CD14-positive monocyte (primary cell): ENCODE results near the gene ABCC3. TPM values are rescaled to one million over a fixed set of nuclear protein-coding genes. Genes with fewer than 3 reads are reported as not detected.

Experiments
- DNase-seq, 3 donors: peaks; one replicate each; pipeline ENCODE4 v3.0.0-alpha.2; 2011 to 2022
- H2AFZ ChIP-seq: 2 replicates; pipeline ENCODE4 v1.6.0; 2012; ENCODE audit warnings: mild to moderate bottlenecking, low read depth, low read length, inconsistent platforms; ENCODE audit not compliant: insufficient read depth, poor library complexity, severe bottlenecking
- H3K27ac ChIP-seq, 2 donors: 1 replicate in 1 of 2; 2 replicates in 1 of 2; pipeline ENCODE4 v1.5.1; 2012 to 2013; ENCODE audit warnings: low read length in 2 of 2, control low read depth in 1 of 2, inconsistent platforms in 1 of 2, low read depth in 1 of 2, mild to moderate bottlenecking in 1 of 2
- H3K27me3 ChIP-seq, 2 donors: one replicate each; pipeline versions ENCODE4 v1.6.0 to v1.6.1; 2011 to 2013; ENCODE audit warnings: low read length in 2 of 2; ENCODE audit not compliant: control insufficient read depth in 2 of 2, insufficient read depth in 2 of 2
- H3K36me3 ChIP-seq, 2 donors: replicated peaks in 1 of 2; 1 replicate in 1 of 2; 2 replicates in 1 of 2; pipeline versions ENCODE4 v1.5.1 to v1.6.1; 2012 to 2013; ENCODE audit warnings: low read length in 2 of 2, control low read depth in 1 of 2, inconsistent platforms in 1 of 2, mild to moderate bottlenecking in 1 of 2; ENCODE audit not compliant: insufficient read depth in 2 of 2, control insufficient read depth in 1 of 2
- H3K4me1 ChIP-seq, 2 donors: 1 replicate in 1 of 2; 2 replicates in 1 of 2; pipeline versions ENCODE4 v1.5.1 to v1.6.1; 2012 to 2013; ENCODE audit warnings: low read length in 2 of 2, control low read depth in 1 of 2, inconsistent platforms in 1 of 2, mild to moderate bottlenecking in 1 of 2, moderate library complexity in 1 of 2; ENCODE audit not compliant: insufficient read depth in 2 of 2, control insufficient read depth in 1 of 2
- H3K4me2 ChIP-seq: replicated peaks from 2 replicates; pipeline ENCODE3; 2012; ENCODE audit warnings: low read length, moderate library complexity, mild to moderate bottlenecking; ENCODE audit not compliant: poor library complexity, severe bottlenecking; ENCODE audit errors: extremely low read depth
- H3K4me3 ChIP-seq, 3 experiments: fragments of 200-600 bp in 1 of 3; sonication (generic) in 1 of 3; replicated peaks in 1 of 3; 1 replicate in 2 of 3; 2 replicates in 1 of 3; pipeline ENCODE4 v1.5.1; 2011 to 2013; ENCODE audit warnings: low read length in 3 of 3, mild to moderate bottlenecking in 3 of 3, control low read depth in 2 of 3, low read depth in 2 of 3, inconsistent platforms in 1 of 3, moderate library complexity in 1 of 3
- H3K79me2 ChIP-seq: 2 replicates; pipeline ENCODE4 v1.6.0; 2012; ENCODE audit warnings: mild to moderate bottlenecking, control low read depth, inconsistent platforms, low read length, moderate library complexity; ENCODE audit not compliant: insufficient read depth
- H3K9ac ChIP-seq: 2 replicates; pipeline ENCODE4 v1.6.0; 2017; ENCODE audit warnings: low read length, mild to moderate bottlenecking; ENCODE audit not compliant: insufficient read depth, poor library complexity, severe bottlenecking
- H3K9me3 ChIP-seq, 2 donors: replicated peaks in 1 of 2; 1 replicate in 1 of 2; 2 replicates in 1 of 2; pipeline versions ENCODE4 v1.5.1 to v1.6.1; 2012 to 2013; ENCODE audit warnings: low read length in 2 of 2, control low read depth in 1 of 2; ENCODE audit not compliant: control insufficient read depth in 1 of 2, insufficient read depth in 1 of 2
- H4K20me1 ChIP-seq: 2 replicates; pipeline ENCODE4 v1.6.0; 2012; ENCODE audit warnings: mild to moderate bottlenecking, low read length, control low read depth, moderate library complexity; ENCODE audit not compliant: insufficient read depth
- H3K27ac Mint-ChIP-seq, 7 donors: one replicate each; pipeline ENCODE4 v1.8.0; 2020; ENCODE audit warnings: mild to moderate bottlenecking in 7 of 7, mixed read lengths in 7 of 7, moderate library complexity in 6 of 7, inconsistent platforms in 2 of 7
- H3K27me3 Mint-ChIP-seq, 3 donors: one replicate each; pipeline ENCODE4 v1.8.0; 2021 to 2022; ENCODE audit warnings: low read depth in 3 of 3, mild to moderate bottlenecking in 3 of 3, mixed read lengths in 3 of 3, moderate library complexity in 3 of 3, inconsistent platforms in 1 of 3
- H3K36me3 Mint-ChIP-seq, 2 donors: one replicate each; pipeline ENCODE4 v1.8.0; 2020; ENCODE audit warnings: mixed read lengths in 2 of 2, inconsistent platforms in 1 of 2, mild to moderate bottlenecking in 1 of 2
- H3K4me1 Mint-ChIP-seq: one replicate; pipeline ENCODE4 v1.8.0; 2020; ENCODE audit warnings: mild to moderate bottlenecking, mixed read lengths
- H3K4me3 Mint-ChIP-seq, 2 donors: one replicate each; pipeline ENCODE4 v1.8.0; 2020; ENCODE audit warnings: mild to moderate bottlenecking in 2 of 2, mixed read lengths in 2 of 2, moderate library complexity in 1 of 2
- H3K9me3 Mint-ChIP-seq, 7 donors: one replicate each; pipeline ENCODE4 v1.8.0; 2020 to 2022; ENCODE audit warnings: mixed read lengths in 7 of 7, mild to moderate bottlenecking in 6 of 7, moderate library complexity in 6 of 7, inconsistent platforms in 2 of 7
- CTCF ChIP-seq: fragments of 200-600 bp; IDR thresholded peaks from one replicate; pipeline ENCODE4 v1.8.0; 2022; ENCODE audit warnings: antibody characterized with exemption, mild to moderate bottlenecking
- WGBS: methylation state at CpG from one replicate; pipeline ENCODE4 v1.1.5; 2013; ENCODE audit warnings: missing lambda C conversion rate; ENCODE audit not compliant: insufficient coverage; 5-methylcytosine and 5-hydroxymethylcytosine counted together
- intact Hi-C, 2 donors: fragments of 100-400 bp; cut with micrococcal nuclease; formaldehyde crosslinking; loops; one replicate each; pipeline versions ENCODE4 v1.15.0 to v1.15.1; 2023
- polyA plus RNA-seq, 3 donors: library from polyadenylated mRNA; depleted of rRNA in 1 of 3; unstranded in 2 of 3; stranded (reverse) in 1 of 3; fragments of 300-500 nt in 2 of 3; fragments of >200 nt in 1 of 3; fragmentation: Illumina TruSeq in 2 of 3; gene quantifications; 1 replicate in 2 of 3; 2 replicates in 1 of 3; pipeline ENCODE4 v1.2.3, GENCODE V29; 2012 to 2021

ABCC3 gene
- polyA plus RNA-seq, 3 donors = 2.7 to 74.5 (median 11.4) TPM

- no peaks in the 10 kb centered on the region for H3K79me2 ChIP-seq
- no peak overlapping the region for H2AFZ ChIP-seq
- no peak overlapping the region for H3K4me2 ChIP-seq
- H3K4me3 Mint-ChIP-seq = no peak overlapping the region
- H3K27me3 ChIP-seq = no peaks in the 10 kb centered on the region
- H3K4me1 Mint-ChIP-seq = peaks cover 11% of the 10 kb centered on the region
- no peak overlapping the region for H3K27ac Mint-ChIP-seq
- no peaks in the 10 kb centered on the region for H3K9me3 ChIP-seq
- no peak overlapping the region for H3K27ac ChIP-seq
- no peak overlapping the region for H3K4me3 ChIP-seq
- no peaks in the 10 kb centered on the region for H3K36me3 Mint-ChIP-seq
- H3K9ac ChIP-seq = no peak overlapping the region
- H4K20me1 ChIP-seq = no peaks in the 10 kb centered on the region
- no peaks in the 10 kb centered on the region for H3K36me3 ChIP-seq
- WGBS = 98% methylated on average over 22 of the region's 24 CpGs
- TF ChIP-seq CTCF = no peak
- no peaks in the 10 kb centered on the region for H3K9me3 Mint-ChIP-seq
- intact Hi-C loops = no loop called here
- peaks cover 4 to 12% (median 7%) of the 10 kb centered on the region in 3 donors for H3K27me3 Mint-ChIP-seq
- no peak for DNase-seq
- peaks cover 11 to 14% of the 10 kb centered on the region in 2 donors for H3K4me1 ChIP-seq
Measured at GRCh38 chr17:50590946-50591737, 43.5 kb upstream of the ABCC3 start.

- Mint-ChIP-seq H3K36me3 (no peaks in the 10 kb centered on the region), H3K4me3 (no peak overlapping the region), H3K27me3 (peaks cover 3 to 9% (median 8%) of the 10 kb centered on the region in 3 donors), H3K27ac (peak overlapping the region in 1 of 7 donors; percentile 46), H3K4me1 (peaks cover 11% of the 10 kb centered on the region), H3K9me3 (no peaks in the 10 kb centered on the region)
- no CpG with 5 or more reads among the region's 10 CpGs for WGBS
- peaks cover 11 to 14% of the 10 kb centered on the region in 2 donors for H3K4me1 ChIP-seq
- no peaks in the 10 kb centered on the region for H3K27me3 ChIP-seq
- H3K79me2 ChIP-seq = no peaks in the 10 kb centered on the region
- TF ChIP-seq CTCF = no peak
- H2AFZ ChIP-seq = no peak overlapping the region
- intact Hi-C loops = no loop called here
- no peak overlapping the region for H3K27ac ChIP-seq
- no peak overlapping the region for H3K9ac ChIP-seq
- H4K20me1 ChIP-seq = no peaks in the 10 kb centered on the region
- no peaks in the 10 kb centered on the region for H3K9me3 ChIP-seq
- H3K36me3 ChIP-seq = no peaks in the 10 kb centered on the region
- H3K4me2 ChIP-seq = no peak overlapping the region
- DNase-seq = no peak
- no peak overlapping the region for H3K4me3 ChIP-seq
Measured at GRCh38 chr17:50593321-50593720, 41.4 kb upstream of the ABCC3 start.
